CD14-positive monocyte (primary cell): ENCODE results near the gene KIF13A. TPM values are rescaled to one million over a fixed set of nuclear protein-coding genes. Genes with fewer than 3 reads are reported as not detected.
A peak's percentile ranks its signal among the peaks of the same experiment; 100 is the strongest.

ENCODE experiments used
- DNase-seq, 3 donors: peaks; one replicate each; pipeline ENCODE4 v3.0.0-alpha.2; 2011 to 2022
- H2AFZ ChIP-seq: 2 replicates; pipeline ENCODE4 v1.6.0; 2012; ENCODE audit warnings: mild to moderate bottlenecking, low read depth, low read length, inconsistent platforms; ENCODE audit not compliant: insufficient read depth, poor library complexity, severe bottlenecking
- H3K27ac ChIP-seq, 2 donors: 1 replicate in 1 of 2; 2 replicates in 1 of 2; pipeline ENCODE4 v1.5.1; 2012 to 2013; ENCODE audit warnings: low read length in 2 of 2, control low read depth in 1 of 2, inconsistent platforms in 1 of 2, low read depth in 1 of 2, mild to moderate bottlenecking in 1 of 2
- H3K27me3 ChIP-seq, 2 donors: one replicate each; pipeline versions ENCODE4 v1.6.0 to v1.6.1; 2011 to 2013; ENCODE audit warnings: low read length in 2 of 2; ENCODE audit not compliant: control insufficient read depth in 2 of 2, insufficient read depth in 2 of 2
- H3K36me3 ChIP-seq, 2 donors: replicated peaks in 1 of 2; 1 replicate in 1 of 2; 2 replicates in 1 of 2; pipeline versions ENCODE4 v1.5.1 to v1.6.1; 2012 to 2013; ENCODE audit warnings: low read length in 2 of 2, control low read depth in 1 of 2, inconsistent platforms in 1 of 2, mild to moderate bottlenecking in 1 of 2; ENCODE audit not compliant: insufficient read depth in 2 of 2, control insufficient read depth in 1 of 2
- H3K4me1 ChIP-seq, 2 donors: 1 replicate in 1 of 2; 2 replicates in 1 of 2; pipeline versions ENCODE4 v1.5.1 to v1.6.1; 2012 to 2013; ENCODE audit warnings: low read length in 2 of 2, control low read depth in 1 of 2, inconsistent platforms in 1 of 2, mild to moderate bottlenecking in 1 of 2, moderate library complexity in 1 of 2; ENCODE audit not compliant: insufficient read depth in 2 of 2, control insufficient read depth in 1 of 2
- H3K4me2 ChIP-seq: replicated peaks from 2 replicates; pipeline ENCODE3; 2012; ENCODE audit warnings: low read length, moderate library complexity, mild to moderate bottlenecking; ENCODE audit not compliant: poor library complexity, severe bottlenecking; ENCODE audit errors: extremely low read depth
- H3K4me3 ChIP-seq, 3 experiments: fragments of 200-600 bp in 1 of 3; sonication (generic) in 1 of 3; replicated peaks in 1 of 3; 1 replicate in 2 of 3; 2 replicates in 1 of 3; pipeline ENCODE4 v1.5.1; 2011 to 2013; ENCODE audit warnings: low read length in 3 of 3, mild to moderate bottlenecking in 3 of 3, control low read depth in 2 of 3, low read depth in 2 of 3, inconsistent platforms in 1 of 3, moderate library complexity in 1 of 3
- H3K79me2 ChIP-seq: 2 replicates; pipeline ENCODE4 v1.6.0; 2012; ENCODE audit warnings: mild to moderate bottlenecking, control low read depth, inconsistent platforms, low read length, moderate library complexity; ENCODE audit not compliant: insufficient read depth
- H3K9ac ChIP-seq: 2 replicates; pipeline ENCODE4 v1.6.0; 2017; ENCODE audit warnings: low read length, mild to moderate bottlenecking; ENCODE audit not compliant: insufficient read depth, poor library complexity, severe bottlenecking
- H3K9me3 ChIP-seq, 2 donors: replicated peaks in 1 of 2; 1 replicate in 1 of 2; 2 replicates in 1 of 2; pipeline versions ENCODE4 v1.5.1 to v1.6.1; 2012 to 2013; ENCODE audit warnings: low read length in 2 of 2, control low read depth in 1 of 2; ENCODE audit not compliant: control insufficient read depth in 1 of 2, insufficient read depth in 1 of 2
- H4K20me1 ChIP-seq: 2 replicates; pipeline ENCODE4 v1.6.0; 2012; ENCODE audit warnings: mild to moderate bottlenecking, low read length, control low read depth, moderate library complexity; ENCODE audit not compliant: insufficient read depth
- H3K27ac Mint-ChIP-seq, 7 donors: one replicate each; pipeline ENCODE4 v1.8.0; 2020; ENCODE audit warnings: mild to moderate bottlenecking in 7 of 7, mixed read lengths in 7 of 7, moderate library complexity in 6 of 7, inconsistent platforms in 2 of 7
- H3K27me3 Mint-ChIP-seq, 3 donors: one replicate each; pipeline ENCODE4 v1.8.0; 2021 to 2022; ENCODE audit warnings: low read depth in 3 of 3, mild to moderate bottlenecking in 3 of 3, mixed read lengths in 3 of 3, moderate library complexity in 3 of 3, inconsistent platforms in 1 of 3
- H3K36me3 Mint-ChIP-seq, 2 donors: one replicate each; pipeline ENCODE4 v1.8.0; 2020; ENCODE audit warnings: mixed read lengths in 2 of 2, inconsistent platforms in 1 of 2, mild to moderate bottlenecking in 1 of 2
- H3K4me1 Mint-ChIP-seq: one replicate; pipeline ENCODE4 v1.8.0; 2020; ENCODE audit warnings: mild to moderate bottlenecking, mixed read lengths
- H3K4me3 Mint-ChIP-seq, 2 donors: one replicate each; pipeline ENCODE4 v1.8.0; 2020; ENCODE audit warnings: mild to moderate bottlenecking in 2 of 2, mixed read lengths in 2 of 2, moderate library complexity in 1 of 2
- H3K9me3 Mint-ChIP-seq, 7 donors: one replicate each; pipeline ENCODE4 v1.8.0; 2020 to 2022; ENCODE audit warnings: mixed read lengths in 7 of 7, mild to moderate bottlenecking in 6 of 7, moderate library complexity in 6 of 7, inconsistent platforms in 2 of 7
- CTCF ChIP-seq: fragments of 200-600 bp; IDR thresholded peaks from one replicate; pipeline ENCODE4 v1.8.0; 2022; ENCODE audit warnings: antibody characterized with exemption, mild to moderate bottlenecking
- WGBS: methylation state at CpG from one replicate; pipeline ENCODE4 v1.1.5; 2013; ENCODE audit warnings: missing lambda C conversion rate; ENCODE audit not compliant: insufficient coverage; 5-methylcytosine and 5-hydroxymethylcytosine counted together
- intact Hi-C, 2 donors: fragments of 100-400 bp; cut with micrococcal nuclease; formaldehyde crosslinking; loops; one replicate each; pipeline versions ENCODE4 v1.15.0 to v1.15.1; 2023
- polyA plus RNA-seq, 3 donors: library from polyadenylated mRNA; depleted of rRNA in 1 of 3; unstranded in 2 of 3; stranded (reverse) in 1 of 3; fragments of 300-500 nt in 2 of 3; fragments of >200 nt in 1 of 3; fragmentation: Illumina TruSeq in 2 of 3; gene quantifications; 1 replicate in 2 of 3; 2 replicates in 1 of 3; pipeline ENCODE4 v1.2.3, GENCODE V29; 2012 to 2021

The KIF13A gene
- polyA plus RNA-seq, 3 donors, result 2.9 to 28.4 (median 6.0) TPM

DNA sequence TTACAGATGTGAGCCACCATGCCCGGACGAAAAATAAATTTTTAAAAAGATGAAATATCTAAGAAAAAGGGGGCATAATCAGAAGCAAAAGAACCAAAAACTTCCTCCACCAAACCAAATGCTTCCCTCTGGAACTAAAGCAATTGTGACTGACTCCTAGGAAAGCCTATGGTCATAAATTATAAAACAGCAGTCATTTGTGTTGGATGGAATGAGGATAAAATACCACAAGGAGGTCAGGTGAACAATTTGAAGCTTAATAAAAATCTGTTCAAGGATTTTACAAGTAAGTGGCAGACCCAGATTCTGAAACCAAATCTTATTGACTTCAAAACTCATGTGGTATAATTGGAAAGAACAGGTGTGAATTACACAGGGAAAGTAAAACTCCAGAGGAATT, 114.5 kb downstream of the KIF13A start:
- H2AFZ ChIP-seq, result no peak overlapping the region
- peaks cover under 1 to 25% of the 10 kb centered on the region in 2 donors for H3K36me3 ChIP-seq
- no CpG with 5 or more reads among the region's 2 CpGs for WGBS
- H3K27ac ChIP-seq, result no peak overlapping the region
- Mint-ChIP-seq H3K36me3 (peaks cover 16 to 43% of the 10 kb centered on the region in 2 donors), H3K9me3 (no peaks in the 10 kb centered on the region), H3K27ac (peak overlapping the region in 1 of 7 donors; percentile 50), H3K4me3 (no peak overlapping the region), H3K4me1 (peaks cover 11% of the 10 kb centered on the region), H3K27me3 (no peaks in the 10 kb centered on the region)
- peaks cover 7 to 12% of the 10 kb centered on the region in 2 donors for H3K4me1 ChIP-seq
- H3K27me3 ChIP-seq, result no peaks in the 10 kb centered on the region
- no peak for TF ChIP-seq CTCF
- H3K9ac ChIP-seq, result no peak overlapping the region
- no peak for DNase-seq
- no peaks in the 10 kb centered on the region for H3K79me2 ChIP-seq
- H4K20me1 ChIP-seq, result peaks cover 12% of the 10 kb centered on the region
- no peak overlapping the region for H3K4me2 ChIP-seq
- H3K9me3 ChIP-seq, result no peaks in the 10 kb centered on the region
- no peak overlapping the region for H3K4me3 ChIP-seq
- intact Hi-C loops, result no loop called here

DNA sequence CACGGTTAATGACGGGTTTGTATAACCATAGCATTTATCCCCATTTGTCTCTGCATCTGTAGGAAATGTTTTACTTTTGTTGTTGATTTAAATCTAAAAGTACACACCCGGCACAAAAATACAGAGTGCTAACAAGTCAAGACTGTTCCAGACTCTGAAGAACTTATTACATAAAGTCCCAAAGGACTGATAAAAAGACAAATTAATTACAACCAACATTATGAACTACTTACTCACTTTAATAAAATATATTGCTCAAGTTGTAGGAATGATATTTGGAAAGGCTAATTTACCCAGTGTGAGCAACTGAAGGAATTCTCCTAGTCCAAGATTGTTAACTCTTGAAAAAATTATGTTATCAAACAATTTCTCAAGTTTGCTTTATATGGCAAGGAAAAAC, 115.6 kb downstream of the KIF13A start:
- peaks cover 14 to 42% of the 10 kb centered on the region in 2 donors for H3K36me3 Mint-ChIP-seq
- no peaks in the 10 kb centered on the region for H3K9me3 ChIP-seq
- no CpG with 5 or more reads among the region's 3 CpGs for WGBS

More for the DNA sequence above, 115.6 kb downstream of the KIF13A start:
- no peak for TF ChIP-seq CTCF
- DNase-seq, result no peak
- H3K79me2 ChIP-seq, result no peaks in the 10 kb centered on the region
- no peaks in the 10 kb centered on the region for H3K27me3 ChIP-seq
- peaks cover 11% of the 10 kb centered on the region for H3K4me1 Mint-ChIP-seq
- H3K9me3 Mint-ChIP-seq, result no peaks in the 10 kb centered on the region
- H3K36me3 ChIP-seq, result peaks cover 2 to 28% of the 10 kb centered on the region in 2 donors
- H3K4me3 Mint-ChIP-seq, result no peak overlapping the region
- H3K4me2 ChIP-seq, result no peak overlapping the region
- H3K27ac Mint-ChIP-seq, result no peak overlapping the region
- no peak overlapping the region for H3K27ac ChIP-seq
- H3K9ac ChIP-seq, result no peak overlapping the region
- peaks cover 11% of the 10 kb centered on the region for H4K20me1 ChIP-seq
- peaks cover 7 to 12% of the 10 kb centered on the region in 2 donors for H3K4me1 ChIP-seq
- intact Hi-C loops, result no loop called here
- no peaks in the 10 kb centered on the region for H3K27me3 Mint-ChIP-seq
- no peak overlapping the region for H2AFZ ChIP-seq
- H3K4me3 ChIP-seq, result no peak overlapping the region
